NCI-H69 (cell line): ENCODE results near the gene RBFA.
A peak's percentile ranks its signal among the peaks of the same experiment; 100 is the strongest.

Experiments
- DNase-seq: peaks from one replicate; lab custom pipeline; 2025; lab: John Stamatoyannopoulos, UW

The RBFA gene

DNA sequence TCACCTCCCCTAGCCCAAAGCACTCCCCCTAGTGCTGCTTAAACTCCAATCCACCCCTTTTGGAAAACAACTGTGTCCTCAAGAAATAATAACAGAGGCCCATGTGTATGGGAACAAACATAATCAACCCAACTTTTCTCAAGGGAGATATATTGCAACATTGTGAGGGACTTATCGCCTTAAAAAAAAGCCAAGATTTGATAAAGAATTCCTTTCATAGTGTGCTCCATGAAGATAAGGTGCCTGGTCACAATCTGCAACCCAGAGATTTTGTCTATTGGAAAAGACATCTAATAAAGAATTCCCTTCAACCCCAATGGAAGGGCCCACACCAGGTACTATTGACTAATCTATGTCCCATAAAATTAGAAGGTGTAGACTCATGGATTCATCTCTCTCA is 4.5 kb upstream of the RBFA start:
- DNase-seq = no peak

DNA sequence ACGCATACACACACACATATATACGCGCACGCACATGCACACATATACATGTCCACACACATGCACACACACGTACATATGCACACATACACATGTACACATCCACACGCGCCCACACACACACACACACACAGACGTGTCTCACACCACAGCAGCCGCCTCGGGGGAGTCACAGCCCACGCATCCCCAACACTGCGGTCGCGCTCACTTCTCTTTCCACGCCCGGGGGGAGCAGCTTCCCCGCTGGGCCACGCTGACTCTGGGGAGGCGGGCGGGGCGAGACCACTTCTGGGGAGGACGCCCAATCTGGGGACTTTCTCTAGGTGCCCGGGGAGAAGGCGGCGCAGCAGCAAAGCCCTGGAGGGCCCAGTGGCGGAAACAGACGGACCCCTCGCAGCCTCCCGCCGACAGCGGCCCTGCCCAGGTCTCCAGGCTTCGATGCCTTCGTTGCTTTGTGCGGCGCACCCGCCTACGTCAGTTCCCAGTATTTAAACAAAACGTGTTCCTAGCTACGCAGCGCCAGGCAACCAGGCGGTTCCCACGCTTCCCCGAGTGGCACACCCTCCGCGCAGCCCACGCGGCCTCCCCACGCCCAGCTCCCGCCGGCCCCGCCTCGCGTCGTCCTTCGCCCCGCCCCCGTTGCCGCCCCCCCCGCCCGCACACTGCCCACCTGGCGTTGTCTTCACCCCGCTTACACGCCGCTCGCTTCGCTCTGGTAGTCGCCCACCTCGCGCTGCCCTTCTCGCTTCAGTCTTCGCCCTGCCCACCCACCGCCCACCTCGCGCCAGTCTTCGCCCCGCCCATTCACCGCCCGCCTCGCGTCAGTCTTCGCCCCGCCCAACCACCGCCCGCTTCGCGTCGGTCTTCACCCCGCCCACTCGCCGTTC is 810 bp upstream of the RBFA start:
- no peak for DNase-seq

DNA sequence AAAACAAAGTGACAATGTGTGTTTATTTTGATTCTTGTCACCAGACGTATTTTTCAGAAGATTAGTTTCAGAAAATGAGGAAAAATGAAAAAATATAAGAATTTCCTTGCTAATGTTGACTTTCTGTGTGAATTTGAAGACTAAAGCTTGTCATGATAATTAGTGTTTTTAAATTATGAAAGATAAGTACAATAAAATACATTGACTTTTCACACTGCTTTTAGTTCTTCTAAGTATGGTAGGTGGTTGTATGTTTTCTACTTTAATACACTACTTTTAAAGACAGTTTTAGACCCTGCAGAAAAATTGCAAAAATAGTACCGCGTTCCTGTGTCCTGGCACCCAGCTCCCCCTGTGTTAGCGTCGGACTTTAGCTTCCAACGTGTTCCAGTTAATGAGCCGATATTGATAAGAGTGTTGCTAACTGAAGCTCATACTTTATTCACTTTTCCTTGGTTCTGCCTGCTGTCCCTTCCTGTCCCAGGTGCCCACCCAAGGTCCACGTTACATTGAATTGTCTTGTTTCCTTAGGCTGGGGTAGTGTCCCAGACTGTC is 695 bp downstream of the RBFA start:
- peak; percentile 57 for DNase-seq

DNA sequence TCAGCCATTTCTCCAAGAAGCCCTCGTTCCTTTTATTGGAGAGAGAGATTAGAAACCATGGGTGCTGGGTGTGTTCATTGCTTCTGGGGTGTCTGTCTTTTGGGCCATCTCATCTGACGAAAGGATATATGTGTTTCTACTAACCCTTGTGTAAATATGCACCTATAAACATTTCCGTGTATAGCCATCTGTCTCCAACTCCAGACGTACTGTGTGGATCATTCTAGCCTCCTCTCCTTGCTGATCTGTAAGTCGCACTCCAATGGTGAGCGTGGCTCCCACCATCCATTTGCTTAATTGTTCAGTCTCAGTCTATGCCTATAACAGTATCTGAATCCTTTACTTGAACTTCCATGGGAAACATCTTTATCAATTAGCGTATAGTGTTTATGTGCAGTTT is 1.8 kb downstream of the RBFA start:
- peak; percentile 13 for DNase-seq

DNA sequence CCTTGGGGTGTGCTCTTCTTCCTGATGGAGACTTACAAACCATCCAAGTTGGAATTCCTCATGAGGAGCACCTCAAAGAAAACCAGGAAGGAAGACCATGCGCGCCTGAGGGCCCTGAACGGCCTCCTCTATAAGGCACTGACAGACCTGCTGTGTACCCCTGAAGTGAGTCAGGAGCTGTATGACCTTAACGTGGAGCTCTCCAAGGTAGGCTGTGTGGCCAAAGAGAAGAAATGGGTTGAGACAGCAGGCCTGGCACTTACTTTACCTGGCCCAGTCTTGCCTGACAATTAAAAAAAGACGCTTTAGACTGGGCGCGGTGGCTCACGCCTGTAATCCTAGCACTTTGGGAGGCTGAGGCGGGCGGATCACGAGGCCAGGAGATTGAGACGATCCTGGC is 3.1 kb downstream of the RBFA start:
- no peak for DNase-seq

DNA sequence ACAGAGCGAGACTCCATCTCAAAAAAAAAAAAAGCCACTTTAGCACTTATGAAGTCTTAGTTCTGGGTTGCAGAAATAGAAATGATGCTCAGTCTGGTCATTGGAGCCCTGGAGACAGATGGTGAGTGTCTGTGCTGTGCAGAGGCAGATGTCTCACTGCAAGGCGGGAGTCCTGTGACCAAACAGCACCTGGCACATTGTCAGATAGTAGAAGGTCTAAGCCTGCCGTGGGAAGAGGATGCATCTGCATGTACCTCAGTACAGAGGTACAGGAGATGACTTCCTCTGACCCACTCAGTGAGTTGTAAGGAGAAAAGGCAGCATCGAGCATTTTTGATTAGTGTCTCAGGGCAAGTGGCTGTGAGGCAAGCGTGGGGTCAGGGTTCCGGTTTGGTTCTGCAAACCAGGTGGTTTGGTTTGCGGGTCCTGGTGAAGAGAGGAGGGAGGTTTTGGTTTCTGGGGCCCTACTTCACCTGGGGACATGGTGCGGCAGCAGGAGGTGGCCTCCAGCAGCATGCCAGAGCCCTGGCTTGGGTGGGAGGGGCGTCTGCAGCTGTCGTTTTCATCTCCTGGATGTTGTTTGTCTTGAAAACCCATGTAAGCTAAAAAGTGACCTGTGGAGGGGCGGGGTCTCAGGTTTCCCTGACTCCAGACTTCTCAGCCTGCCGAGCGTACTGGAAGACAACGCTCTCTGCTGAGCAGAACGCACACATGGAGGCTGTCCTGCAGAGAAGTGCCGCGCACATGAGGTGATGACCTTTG is 3.8 kb downstream of the RBFA start:
- DNase-seq = peak; percentile 52

DNA sequence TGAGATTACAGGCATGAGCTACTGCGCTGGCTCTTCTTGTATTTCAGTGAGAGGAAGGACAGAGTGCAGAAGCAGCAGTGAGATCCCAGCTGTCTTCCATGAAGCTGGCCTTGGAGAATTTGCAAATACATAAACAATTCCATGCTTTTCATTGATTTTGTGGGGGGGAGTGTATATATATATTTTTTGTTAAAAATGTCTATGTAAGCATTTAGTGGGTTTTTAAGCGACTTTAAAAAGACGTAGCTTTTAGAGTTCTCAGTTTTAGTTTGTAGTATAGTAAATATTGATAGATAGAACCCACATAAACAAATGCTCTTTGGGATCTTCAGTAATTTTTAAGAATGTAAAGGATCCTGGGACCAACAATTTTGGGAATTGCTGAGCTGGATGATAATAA is 6.3 kb downstream of the RBFA start:
- no peak for DNase-seq

DNA sequence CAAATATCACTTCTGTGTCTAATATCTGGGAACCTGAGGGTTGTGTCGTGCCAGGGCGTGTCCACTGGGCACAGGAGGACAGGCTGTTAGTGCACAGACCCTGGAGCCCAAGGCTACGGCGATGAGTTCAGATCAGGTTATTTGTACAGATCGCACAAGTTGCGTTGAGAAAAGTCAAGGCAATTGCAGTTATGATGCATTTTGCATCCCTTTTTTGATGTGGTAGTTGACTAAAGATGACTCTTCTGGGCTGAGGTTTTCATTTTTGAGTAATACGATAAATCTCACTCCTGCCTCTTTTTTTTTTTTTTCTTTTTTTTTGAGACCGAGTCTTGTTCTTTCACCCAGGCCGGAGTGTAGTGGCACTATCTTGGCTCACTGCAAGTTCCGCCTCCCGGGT is 7.2 kb downstream of the RBFA start:
- DNase-seq = no peak

DNA sequence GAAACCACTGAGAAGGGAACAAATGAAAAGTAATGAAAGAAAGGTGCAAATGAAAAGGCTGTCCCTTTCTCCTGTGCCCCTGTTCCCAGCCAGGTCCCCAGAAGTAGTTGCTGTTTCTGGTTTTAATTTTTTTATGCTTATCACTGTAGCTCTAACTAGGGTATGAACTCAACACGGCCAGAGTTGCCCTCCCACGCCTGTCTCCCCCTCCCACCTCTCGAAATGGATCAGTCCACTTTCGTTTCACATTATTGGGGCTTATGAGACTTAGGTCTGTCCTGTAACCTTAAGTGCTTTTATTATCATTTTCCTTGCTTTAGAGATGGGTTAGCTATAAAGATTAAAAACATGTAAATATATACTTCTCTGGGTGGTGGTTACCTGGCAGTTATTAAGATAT is 8.6 kb downstream of the RBFA start:
- DNase-seq = no peak

DNA sequence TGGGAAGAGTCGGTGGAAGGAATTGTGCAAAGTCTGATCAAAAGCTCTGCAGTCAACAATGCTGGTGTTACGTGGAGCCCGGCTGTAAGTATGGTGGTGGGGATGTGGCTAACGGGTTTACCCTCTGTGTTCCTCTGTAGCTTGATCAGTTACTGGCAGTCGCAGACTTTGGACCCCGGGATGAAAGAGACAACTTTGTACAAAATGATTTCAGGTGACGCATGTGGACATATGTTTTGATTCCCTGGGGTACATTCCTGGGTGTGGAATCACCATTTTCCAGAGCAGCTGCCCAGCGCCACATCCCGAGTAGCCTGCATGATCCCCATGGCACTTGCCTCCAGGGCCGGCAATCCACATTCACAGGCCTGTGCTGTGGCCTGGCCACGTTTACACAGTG is 9.8 kb downstream of the RBFA start:
- no peak for DNase-seq

DNA sequence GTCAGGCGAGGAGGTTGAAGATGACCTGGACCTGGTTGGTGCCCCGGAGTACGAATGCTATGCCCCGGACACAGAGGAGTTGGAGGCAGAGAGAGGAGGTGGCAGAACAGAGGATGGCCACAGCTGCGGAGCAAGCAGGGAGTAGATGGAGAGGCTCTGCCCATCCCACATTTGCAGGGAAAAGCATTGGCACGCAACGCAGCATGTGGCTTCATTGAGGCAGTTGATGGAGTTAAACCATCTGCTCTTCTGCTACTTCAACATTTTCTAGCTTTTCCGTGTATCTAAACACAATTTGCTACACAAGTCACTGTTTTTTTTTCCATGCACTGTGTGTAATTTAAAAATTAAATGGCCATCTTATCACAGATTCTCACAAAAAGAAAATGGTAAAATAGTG is 11.8 kb downstream of the RBFA start:
- no peak for DNase-seq

DNA sequence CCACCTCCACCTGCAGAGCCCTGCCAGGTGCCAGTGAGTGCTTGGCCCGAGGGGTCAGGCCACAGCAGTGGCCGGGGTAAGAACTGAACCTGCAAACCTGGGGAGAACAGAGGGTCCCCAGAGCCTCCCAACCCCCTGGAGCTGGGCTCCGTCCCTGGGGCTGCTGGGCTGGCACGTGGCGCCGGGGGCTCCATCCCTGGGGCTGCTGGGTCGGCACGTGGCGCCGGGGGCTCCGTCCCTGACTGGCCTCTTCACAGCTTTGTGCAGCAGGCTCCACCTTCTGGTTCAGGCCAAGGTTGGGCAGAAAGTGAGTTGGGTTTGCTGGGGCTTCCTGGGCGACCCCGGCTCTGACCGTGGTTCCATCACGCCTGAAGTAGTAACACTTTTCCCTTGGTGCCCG is 12.2 kb downstream of the RBFA start:
- no peak for DNase-seq

DNA sequence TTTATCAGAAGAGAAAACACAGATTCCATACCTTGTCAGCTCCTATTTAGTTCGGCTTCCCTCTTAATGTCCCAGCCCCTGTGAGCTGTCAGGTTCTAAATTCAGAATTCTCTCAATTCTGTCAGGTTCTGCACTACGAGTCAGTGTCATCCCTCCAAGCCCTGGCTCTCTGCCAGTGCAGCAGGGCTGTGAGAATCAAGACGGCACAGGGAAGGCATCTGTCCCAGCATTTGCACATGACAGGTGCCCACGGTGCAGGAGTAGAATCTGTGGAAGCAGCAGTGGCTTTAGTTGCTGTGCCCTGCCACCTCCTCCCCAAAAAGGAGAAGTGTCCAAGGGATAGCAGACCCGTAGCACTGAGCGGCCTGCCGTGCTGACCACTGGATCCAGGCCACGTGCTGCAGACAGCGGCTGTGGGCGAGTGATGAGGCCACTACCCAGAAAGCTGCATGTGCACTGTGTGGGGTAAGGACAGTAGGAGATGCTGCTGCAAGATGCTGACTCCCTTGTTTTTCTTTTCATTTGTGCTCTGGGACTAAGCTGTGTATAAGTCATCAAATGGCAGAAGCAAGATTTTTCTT is 12.8 kb downstream of the RBFA start:
- no peak for DNase-seq

DNA sequence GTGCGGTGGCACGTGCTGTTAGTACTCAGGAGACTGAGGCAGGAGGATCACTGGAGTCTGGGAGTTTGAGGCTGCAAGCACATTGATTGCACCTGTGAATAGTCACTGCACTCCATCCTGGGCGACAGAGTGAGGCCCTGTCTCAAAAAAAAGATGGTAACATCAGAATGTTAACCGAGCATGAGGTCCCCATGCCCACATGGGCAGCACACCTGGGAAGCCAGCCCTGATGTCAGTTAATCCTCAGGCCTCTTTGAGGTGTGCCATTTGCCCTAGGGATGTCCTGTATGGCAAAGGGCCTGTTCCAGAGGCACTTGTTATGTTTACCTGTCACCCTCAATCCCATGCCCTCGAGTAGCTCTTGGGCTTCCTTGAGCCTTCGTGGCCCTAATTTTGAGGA is 16.6 kb downstream of the RBFA start:
- DNase-seq = no peak

DNA sequence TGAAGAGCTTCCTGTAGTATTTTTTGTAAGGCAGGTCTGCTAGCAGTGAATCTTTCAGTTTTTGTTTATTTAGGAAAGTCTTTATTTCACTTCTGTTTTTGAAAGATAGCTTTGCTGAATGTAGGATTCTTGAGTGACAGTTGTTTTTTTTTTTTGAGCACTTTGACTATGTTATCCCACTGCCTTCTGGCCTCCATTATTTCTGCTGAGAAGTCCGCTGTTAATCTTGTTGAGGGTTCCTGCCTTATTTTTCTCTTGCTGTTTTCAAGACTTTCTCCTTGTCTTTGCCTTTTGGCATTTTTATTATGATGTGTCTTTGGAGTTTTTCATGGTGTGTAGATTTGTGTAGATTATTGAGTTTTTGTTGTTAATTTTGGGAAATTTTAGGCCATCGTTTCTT is 21.9 kb downstream of the RBFA start:
- DNase-seq = no peak

DNA sequence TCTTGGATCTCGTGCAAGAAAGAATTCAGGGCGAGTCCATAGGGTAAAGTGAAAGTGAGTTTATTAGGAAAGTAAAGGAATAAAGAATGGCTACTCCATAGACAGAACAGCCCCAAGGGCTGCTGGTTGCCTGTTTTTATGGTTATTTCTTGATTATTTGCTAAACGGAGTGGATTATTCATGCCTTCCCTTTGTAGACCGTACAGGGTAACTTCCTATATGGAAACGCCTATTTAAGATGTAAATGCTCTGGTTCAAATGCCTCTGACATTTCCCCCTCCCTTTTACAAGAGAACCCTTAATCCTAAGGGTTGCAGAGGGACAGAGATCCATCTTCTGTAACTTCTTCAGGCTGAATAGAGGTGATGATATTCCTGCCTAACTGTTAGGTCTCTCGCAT is 25.7 kb downstream of the RBFA start:
- DNase-seq = no peak

DNA sequence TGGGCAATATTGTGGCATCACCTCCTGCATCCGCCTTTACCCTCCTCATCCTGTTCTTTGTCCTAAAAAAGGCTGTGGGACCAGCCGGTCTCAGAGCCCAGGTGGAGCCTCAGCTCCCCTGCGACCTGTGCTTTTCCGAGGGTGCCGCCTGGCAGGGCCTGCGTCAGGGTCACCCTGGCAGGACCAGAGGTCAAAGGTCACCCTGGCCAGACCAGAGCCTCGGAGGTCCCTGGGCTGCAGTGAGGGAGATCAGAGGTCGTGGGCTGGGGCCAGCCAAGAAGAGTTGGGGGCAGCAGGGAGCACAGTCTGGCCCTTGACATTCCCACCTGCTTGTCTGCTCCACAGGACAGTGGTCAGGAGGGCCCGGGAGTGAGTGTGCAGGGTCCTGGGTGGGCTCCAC is 31.5 kb downstream of the RBFA start:
- DNase-seq = no peak

DNA sequence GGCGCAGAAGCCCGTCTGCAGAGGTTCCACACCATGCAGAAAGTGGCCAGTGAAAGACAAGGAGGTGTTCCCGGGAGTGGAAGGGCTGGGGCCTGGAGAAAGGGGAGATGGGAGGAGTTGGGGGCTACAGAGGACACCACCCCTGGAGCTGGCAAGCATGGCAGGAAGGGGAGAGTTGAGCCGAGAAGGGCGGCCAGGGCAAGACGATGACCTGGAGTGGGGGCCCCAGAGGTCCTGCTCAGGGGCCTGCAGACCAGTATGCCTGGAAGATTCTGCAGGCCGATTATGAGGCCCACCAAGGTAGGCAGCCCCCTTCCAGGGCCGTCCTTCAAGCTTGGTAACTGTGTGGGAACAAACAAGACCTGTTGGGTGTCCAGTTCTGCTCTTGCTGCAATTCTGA is 33.1 kb downstream of the RBFA start:
- DNase-seq = no peak

DNA sequence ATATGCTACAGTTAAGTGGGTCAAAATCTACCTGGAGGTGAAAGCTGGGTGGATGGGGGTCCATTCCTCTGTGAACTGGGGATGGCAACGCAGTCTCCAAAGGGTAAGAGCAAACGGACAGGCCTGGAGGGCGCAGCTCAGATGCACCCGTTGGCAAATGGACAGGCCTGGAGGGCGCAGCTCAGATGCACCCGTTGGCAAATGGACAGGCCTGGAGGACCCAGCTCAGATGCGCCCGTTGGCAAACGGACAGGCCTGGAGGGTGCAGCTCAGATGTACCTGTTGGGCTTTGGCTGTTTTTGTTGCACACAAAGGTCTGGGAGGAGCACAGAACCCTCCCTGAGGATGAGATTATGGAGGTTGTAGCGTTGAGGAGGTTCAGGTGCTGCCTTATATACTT is 33.7 kb downstream of the RBFA start:
- no peak for DNase-seq

DNA sequence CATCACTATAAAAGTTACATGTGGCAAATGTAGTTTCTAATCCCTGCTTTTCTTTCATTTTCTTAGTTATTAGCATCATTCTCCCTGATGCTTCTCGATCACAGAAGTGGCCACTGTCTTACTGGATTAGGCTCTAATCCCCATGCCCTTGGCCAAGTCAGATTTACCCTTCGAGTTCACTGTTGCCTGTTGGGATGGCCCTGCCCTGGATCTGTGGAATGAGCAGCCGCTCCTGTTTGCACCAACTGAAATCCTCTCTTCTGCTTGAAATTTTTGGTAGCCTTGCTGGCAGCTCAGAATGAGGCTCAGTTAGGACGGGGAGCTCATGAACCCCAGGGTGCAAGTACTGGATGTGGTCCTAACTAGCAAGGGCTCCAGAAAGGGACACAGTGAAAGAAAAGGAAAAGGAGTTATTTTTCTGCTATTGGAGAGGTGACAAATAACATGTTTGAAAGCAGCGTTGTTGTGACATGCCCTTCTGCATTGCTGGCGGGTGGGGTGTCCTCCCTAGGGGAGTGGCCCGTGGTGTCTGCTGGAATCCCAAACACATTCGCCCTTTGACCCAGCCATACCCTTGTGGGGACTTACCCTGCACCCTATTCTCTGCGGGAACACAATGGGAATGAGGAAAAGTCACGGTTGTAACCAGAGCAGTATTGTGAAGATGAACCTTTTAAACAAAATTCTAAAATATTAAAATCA is 34.5 kb downstream of the RBFA start:
- no peak for DNase-seq

DNA sequence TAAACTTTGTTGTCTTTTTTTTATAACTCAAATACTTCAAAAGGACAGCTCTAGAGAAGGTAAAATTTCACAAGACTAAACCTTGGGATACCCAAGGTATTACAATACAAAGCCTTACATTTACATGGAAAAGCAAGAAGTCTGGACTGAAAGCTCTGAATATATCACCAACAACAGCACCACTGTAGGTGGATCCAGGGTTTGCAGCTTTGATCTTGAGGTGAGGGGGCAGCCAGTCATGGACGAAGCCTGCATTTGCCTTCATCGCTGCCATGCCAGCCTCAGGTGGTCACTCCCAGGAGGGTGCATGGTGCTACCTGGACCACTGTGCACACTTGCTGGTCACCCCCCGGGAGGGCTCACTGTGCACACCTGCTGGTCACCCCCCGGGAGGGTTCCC is 36.6 kb downstream of the RBFA start:
- peak; percentile 10 for DNase-seq

DNA sequence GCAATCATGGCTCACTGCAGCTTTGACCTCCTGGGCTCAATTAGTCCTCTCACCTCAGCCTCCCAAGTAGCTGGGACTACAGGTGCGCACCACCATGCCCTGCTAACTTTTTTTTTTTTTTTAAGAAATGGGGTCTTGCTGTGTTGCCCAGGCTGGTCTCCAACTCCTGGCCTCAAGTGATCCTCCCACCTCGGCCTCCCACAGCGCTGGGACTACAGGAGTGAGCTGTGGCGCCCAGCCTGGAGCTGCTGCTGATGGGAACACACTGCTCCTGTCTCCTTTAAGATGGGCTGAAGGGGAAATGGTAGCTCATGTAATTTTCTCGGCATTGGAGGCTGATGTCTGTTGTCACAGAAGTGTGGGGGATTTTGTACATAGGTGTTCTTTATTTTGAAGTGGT is 39.9 kb downstream of the RBFA start:
- no peak for DNase-seq
